Suprapubic skin (tissue), 4 donors: ENCODE data around the gene TMTC2. TPM values are rescaled to one million over a fixed set of nuclear protein-coding genes. Genes with fewer than 3 reads are reported as not detected.

Source experiments
- DNase-seq, 2 donors: peaks; one replicate each; pipeline ENCODE4 v3.0.0-alpha.2; 2019; ENCODE audit warnings: low spot score in 2 of 2
- H3K27ac ChIP-seq: fragments of 200-600 bp; sonication (generic); one replicate; pipeline ENCODE4 v1.5.1; 2019
- H3K27me3 ChIP-seq: fragments of 200-600 bp; sonication (generic); one replicate; pipeline ENCODE4 v1.5.1; 2019
- H3K36me3 ChIP-seq: fragments of 200-600 bp; sonication (generic); one replicate; pipeline ENCODE4 v1.5.1; 2019
- H3K4me1 ChIP-seq: fragments of 200-600 bp; sonication (generic); one replicate; pipeline ENCODE4 v1.5.1; 2019
- H3K4me3 ChIP-seq: fragments of 200-600 bp; sonication (generic); one replicate; pipeline ENCODE4 v1.5.1; 2019; ENCODE audit warnings: mild to moderate bottlenecking
- H3K9me3 ChIP-seq: fragments of 200-600 bp; sonication (generic); one replicate; pipeline ENCODE4 v1.5.1; 2019
- EP300 ChIP-seq: sonication (generic); formaldehyde crosslinking; IDR thresholded peaks from one replicate; pipeline ENCODE4 v1.6.1; 2017; ENCODE audit warnings: antibody characterized with exemption
- POLR2A ChIP-seq, 2 donors: fragments of 450-650 bp; IDR thresholded peaks; one replicate each; pipeline ENCODE4 v1.6.1; 2017; ENCODE audit warnings: antibody characterized with exemption in 2 of 2, mild to moderate bottlenecking in 2 of 2, moderate library complexity in 2 of 2
- POLR2AphosphoS5 ChIP-seq, 3 donors: sonication (generic); formaldehyde crosslinking; IDR thresholded peaks; one replicate each; pipeline ENCODE4 v1.6.1; 2017; ENCODE audit warnings: antibody characterized with exemption in 3 of 3
- WGBS: methylation state at CpG from one replicate; pipeline ENCODE4 v1.1.5; 2018; 5-methylcytosine and 5-hydroxymethylcytosine counted together
- total RNA-seq, 4 donors: library from RNA; depleted of rRNA; stranded (reverse); fragments of >200 nt; gene quantifications; one replicate each; pipeline ENCODE4 v1.1.0, GENCODE V29; 2016
- TF ChIP-seq, protein P1 (sequence below), 2 donors: fragments of 200-600 bp in 1 of 2; fragments of 450-650 bp in 1 of 2; sonication (generic) in 1 of 2; IDR thresholded peaks; one replicate each; pipeline ENCODE4 v1.5.1; 2016 to 2019; ENCODE audit warnings: antibody characterized with exemption in 2 of 2, mild to moderate bottlenecking in 1 of 2, moderate library complexity in 1 of 2

TMTC2 gene
- total RNA-seq, 4 donors from 2014 or later = 16.7 to 21.1 (median 18.9) TPM

DNA sequence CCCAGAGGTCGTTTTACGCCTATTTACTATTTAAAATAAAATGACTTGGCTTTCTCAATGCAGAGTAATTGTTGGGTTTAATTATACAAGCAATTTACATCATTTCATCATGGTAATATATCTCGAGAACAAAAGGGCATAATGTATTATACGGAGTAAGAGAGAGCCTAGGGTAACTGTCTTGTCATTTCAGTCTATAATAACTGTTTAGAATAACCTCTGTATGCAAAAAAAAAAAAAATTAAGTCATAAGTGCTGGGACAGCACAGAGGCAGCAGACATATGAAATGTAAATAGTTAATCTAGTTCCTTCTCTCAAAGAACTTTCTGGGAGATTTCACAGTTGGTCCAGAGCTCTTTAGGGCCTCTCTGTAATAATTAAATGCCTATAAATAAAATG lies 284.9 kb downstream of the TMTC2 start:
- TF ChIP-seq, protein P1, sequence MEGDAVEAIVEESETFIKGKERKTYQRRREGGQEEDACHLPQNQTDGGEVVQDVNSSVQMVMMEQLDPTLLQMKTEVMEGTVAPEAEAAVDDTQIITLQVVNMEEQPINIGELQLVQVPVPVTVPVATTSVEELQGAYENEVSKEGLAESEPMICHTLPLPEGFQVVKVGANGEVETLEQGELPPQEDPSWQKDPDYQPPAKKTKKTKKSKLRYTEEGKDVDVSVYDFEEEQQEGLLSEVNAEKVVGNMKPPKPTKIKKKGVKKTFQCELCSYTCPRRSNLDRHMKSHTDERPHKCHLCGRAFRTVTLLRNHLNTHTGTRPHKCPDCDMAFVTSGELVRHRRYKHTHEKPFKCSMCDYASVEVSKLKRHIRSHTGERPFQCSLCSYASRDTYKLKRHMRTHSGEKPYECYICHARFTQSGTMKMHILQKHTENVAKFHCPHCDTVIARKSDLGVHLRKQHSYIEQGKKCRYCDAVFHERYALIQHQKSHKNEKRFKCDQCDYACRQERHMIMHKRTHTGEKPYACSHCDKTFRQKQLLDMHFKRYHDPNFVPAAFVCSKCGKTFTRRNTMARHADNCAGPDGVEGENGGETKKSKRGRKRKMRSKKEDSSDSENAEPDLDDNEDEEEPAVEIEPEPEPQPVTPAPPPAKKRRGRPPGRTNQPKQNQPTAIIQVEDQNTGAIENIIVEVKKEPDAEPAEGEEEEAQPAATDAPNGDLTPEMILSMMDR (IDR thresholded peaks at IDR 0.05) = no peak
- TF ChIP-seq POLR2AphosphoS5 (IDR thresholded peaks at IDR 0.05) (no peak), EP300 (no peak), POLR2A (IDR thresholded peaks at IDR 0.05) (no peak)
- no peak overlapping the region for H3K27ac ChIP-seq
- no peaks in the 10 kb centered on the region for H3K27me3 ChIP-seq
- no peaks in the 10 kb centered on the region for H3K9me3 ChIP-seq
- H3K4me3 ChIP-seq = no peak overlapping the region
- no peaks in the 10 kb centered on the region for H3K4me1 ChIP-seq
- WGBS = 85% methylated on average over 4 of the region's 4 CpGs
- DNase-seq = no peak
- H3K36me3 ChIP-seq = no peaks in the 10 kb centered on the region

DNA sequence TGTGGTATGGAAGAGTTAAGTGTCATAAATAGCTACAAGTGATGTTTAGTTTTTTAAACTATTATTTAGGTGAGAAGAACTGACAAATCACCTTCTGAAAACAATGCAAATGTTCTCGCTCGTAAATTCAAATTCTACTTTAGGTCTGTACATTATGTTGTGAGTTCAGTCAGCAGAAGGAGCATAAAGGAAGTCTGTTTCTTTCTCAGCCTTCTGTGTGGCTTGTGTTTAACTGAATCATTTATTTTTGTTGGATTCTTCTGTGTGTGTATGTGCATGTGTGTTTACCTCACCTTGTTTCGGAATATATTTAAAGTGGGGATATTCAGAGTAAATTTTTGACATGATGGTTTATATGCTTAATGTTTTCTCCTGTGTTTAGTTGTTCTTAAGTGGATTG lies 285.9 kb downstream of the TMTC2 start:
- DNase-seq = no peak
- H3K27me3 ChIP-seq = no peaks in the 10 kb centered on the region
- TF ChIP-seq POLR2AphosphoS5 (IDR thresholded peaks at IDR 0.05) (no peak), EP300 (no peak), POLR2A (IDR thresholded peaks at IDR 0.05) (no peak)
- TF ChIP-seq, protein P1 (IDR thresholded peaks at IDR 0.05) = no peak
- no peak overlapping the region for H3K4me3 ChIP-seq
- H3K27ac ChIP-seq = no peak overlapping the region
- H3K36me3 ChIP-seq = no peaks in the 10 kb centered on the region
- no peaks in the 10 kb centered on the region for H3K9me3 ChIP-seq
- WGBS = 90% methylated on average over 3 of the region's 3 CpGs
- H3K4me1 ChIP-seq = no peaks in the 10 kb centered on the region

DNA sequence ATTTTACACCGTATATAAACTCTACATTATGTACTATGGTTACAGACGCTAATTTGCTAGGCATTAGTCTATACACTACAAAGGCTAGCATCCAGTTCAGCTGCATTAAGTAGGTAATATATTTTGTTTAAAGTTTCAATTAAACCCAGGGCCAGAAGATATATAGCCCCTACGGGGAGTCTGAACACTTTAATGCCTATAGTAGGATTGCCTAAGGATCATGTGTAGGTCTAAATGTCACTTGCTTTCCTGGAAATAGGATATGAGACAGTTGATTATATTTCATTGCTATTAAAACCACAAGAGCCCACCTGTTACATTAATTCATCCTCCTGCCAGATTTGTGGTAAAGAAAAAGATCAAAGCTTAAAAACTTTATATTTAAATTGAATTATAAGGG lies 286.9 kb downstream of the TMTC2 start:
- DNase-seq = no peak
- no peaks in the 10 kb centered on the region for H3K36me3 ChIP-seq
- WGBS = 88% methylated on average over 3 of the region's 3 CpGs
- TF ChIP-seq POLR2A (IDR thresholded peaks at IDR 0.05) = no peak
- TF ChIP-seq, protein P1 (IDR thresholded peaks at IDR 0.05) = no peak
- TF ChIP-seq EP300 = no peak
- no peak for TF ChIP-seq POLR2AphosphoS5 (IDR thresholded peaks at IDR 0.05)
- no peaks in the 10 kb centered on the region for H3K4me1 ChIP-seq
- H3K4me3 ChIP-seq = no peak overlapping the region
- H3K27ac ChIP-seq = no peak overlapping the region
- H3K9me3 ChIP-seq = no peaks in the 10 kb centered on the region
- no peaks in the 10 kb centered on the region for H3K27me3 ChIP-seq

DNA sequence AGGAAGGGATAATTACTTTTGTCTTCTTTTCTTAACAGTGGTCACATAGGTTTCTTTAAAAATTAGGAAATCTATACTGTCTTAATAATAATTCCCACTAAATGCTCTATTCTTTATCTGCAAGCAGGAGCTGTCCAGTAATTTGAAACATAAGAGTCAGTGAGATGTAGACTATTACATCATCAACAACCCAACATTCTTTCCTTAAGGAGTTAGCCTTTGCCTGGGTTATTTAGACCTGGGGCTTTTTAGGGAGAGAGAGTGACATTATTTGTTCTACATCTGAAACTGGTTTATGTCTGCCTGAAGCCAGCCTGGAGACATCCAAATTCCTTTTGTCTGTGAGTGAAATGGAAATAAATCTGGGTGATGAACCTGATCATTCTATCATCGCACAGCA lies 294.4 kb downstream of the TMTC2 start:
- Histone ChIP-seq H3K4me3 (no peak overlapping the region), H3K9me3 (no peaks in the 10 kb centered on the region), H3K27me3 (no peaks in the 10 kb centered on the region), H3K27ac (no peak overlapping the region), H3K4me1 (no peaks in the 10 kb centered on the region), H3K36me3 (no peaks in the 10 kb centered on the region)
- TF ChIP-seq POLR2AphosphoS5 (IDR thresholded peaks at IDR 0.05) (no peak), EP300 (no peak), POLR2A (IDR thresholded peaks at IDR 0.05) (no peak)
- TF ChIP-seq, protein P1 (IDR thresholded peaks at IDR 0.05) = no peak
- WGBS = 64% methylated on average over 1 of the region's 1 CpG
- DNase-seq = no peak

DNA sequence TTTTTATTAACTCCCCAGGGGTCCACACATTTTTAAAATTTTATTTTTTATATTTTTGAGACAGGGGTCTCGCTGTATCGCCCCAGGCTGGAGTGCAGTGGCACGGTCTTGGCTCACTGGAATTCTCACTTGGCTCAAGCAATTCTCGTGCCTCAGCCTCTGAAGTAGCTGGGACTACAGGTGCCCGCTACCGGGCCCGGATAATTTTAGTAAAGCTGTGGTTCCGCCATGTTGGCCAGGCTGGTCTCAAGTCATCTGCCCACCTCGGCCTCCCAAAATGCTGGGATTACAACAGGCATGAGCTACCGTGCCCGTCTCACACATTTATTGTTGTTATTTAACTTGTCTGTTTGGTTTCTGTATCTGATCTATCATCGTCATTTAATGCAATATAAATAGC lies 307.4 kb downstream of the TMTC2 start:
- WGBS = 98% methylated on average over 12 of the region's 12 CpGs
- H3K27ac ChIP-seq = no peak overlapping the region
- no peaks in the 10 kb centered on the region for H3K9me3 ChIP-seq
- H3K36me3 ChIP-seq = no peaks in the 10 kb centered on the region
- no peak for DNase-seq
- H3K4me1 ChIP-seq = no peaks in the 10 kb centered on the region
- H3K27me3 ChIP-seq = no peaks in the 10 kb centered on the region
- TF ChIP-seq EP300 (no peak), POLR2AphosphoS5 (IDR thresholded peaks at IDR 0.05) (no peak), POLR2A (IDR thresholded peaks at IDR 0.05) (no peak)
- TF ChIP-seq, protein P1 (IDR thresholded peaks at IDR 0.05) = no peak
- no peak overlapping the region for H3K4me3 ChIP-seq
